ENCODE results near the gene ZGLP1.
"Not testable (repeated sequence)": the region's sequence is repeated elsewhere in the genome, so short reads cannot be mapped to it uniquely, and the experiment has no call there.

ZGLP1 gene

DNA sequence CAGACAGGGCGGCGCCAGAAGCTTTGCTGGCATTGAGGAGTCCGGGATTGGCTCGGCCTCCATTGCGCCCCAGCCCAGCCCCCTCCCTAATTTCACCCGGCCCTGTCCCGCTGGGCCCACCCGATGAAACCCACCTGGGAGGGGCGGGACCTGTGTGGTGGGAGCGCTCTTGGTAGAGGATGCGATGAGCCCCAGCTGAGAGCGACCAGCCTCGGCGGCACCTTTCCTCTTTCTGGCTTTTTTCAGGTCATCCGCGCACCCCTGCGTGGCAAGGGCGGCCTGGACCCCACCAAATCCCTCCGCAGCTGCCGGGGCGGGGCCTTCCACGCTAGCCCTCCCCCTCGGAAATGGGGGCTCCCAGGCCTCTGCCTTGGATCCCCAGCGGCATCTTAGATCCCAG, at the start of gene ZGLP1:
Gene ZGLP1 (minus strand): TSS at position 393 of the 400 bp plus-strand sequence.
- DNase-seq, result no peak

DNA sequence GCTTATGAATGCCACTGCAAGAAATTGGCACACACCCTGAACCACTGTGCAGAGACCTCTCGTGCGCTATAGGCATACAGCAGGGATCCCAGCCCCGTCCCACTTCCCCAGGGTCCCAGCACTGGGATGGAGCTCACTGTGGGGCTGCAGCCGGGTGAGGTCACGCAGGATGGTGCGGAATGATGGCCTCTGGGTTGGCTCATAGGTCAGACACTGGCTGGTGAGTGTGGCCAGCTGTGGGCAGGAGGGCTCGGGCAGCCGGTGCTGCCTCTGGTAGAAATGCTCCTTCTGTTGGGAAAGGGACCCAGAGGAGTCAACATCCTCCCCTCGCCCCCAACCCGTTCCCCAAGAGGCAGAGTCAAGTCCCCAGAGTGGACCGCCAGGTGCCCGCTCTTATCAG, 46.8 kb upstream of the ZGLP1 start:
- no peak for DNase-seq

DNA sequence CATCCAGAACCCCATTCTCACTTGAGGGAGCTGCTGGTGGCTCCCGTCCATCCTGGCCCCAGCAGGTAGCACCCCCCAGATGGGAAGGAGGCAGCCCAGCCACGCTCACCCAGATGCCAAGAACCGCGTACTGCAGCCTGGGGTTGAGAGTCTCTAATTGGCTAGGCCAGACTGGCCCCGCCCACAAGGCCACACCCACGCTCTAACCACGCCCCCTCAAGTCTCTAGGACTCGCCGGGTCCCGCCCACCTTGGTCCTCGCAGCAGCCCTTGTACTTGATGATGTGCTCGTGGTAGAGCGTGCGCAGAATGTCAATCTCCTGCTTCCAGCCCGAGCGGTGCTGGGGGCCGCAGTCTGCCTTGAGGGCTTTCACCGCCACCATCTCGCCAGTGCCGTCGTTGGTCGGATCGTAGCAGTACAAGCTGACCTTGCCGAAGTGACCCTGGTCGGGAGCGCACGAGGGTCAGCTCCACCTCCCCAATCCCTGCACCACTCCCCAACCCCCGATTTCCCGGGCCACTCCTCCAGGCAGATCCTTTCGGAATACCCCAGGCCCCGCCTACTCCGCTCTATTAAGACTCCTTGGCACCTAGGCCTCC, 44.3 kb upstream of the ZGLP1 start:
- DNase-seq, result no peak

DNA sequence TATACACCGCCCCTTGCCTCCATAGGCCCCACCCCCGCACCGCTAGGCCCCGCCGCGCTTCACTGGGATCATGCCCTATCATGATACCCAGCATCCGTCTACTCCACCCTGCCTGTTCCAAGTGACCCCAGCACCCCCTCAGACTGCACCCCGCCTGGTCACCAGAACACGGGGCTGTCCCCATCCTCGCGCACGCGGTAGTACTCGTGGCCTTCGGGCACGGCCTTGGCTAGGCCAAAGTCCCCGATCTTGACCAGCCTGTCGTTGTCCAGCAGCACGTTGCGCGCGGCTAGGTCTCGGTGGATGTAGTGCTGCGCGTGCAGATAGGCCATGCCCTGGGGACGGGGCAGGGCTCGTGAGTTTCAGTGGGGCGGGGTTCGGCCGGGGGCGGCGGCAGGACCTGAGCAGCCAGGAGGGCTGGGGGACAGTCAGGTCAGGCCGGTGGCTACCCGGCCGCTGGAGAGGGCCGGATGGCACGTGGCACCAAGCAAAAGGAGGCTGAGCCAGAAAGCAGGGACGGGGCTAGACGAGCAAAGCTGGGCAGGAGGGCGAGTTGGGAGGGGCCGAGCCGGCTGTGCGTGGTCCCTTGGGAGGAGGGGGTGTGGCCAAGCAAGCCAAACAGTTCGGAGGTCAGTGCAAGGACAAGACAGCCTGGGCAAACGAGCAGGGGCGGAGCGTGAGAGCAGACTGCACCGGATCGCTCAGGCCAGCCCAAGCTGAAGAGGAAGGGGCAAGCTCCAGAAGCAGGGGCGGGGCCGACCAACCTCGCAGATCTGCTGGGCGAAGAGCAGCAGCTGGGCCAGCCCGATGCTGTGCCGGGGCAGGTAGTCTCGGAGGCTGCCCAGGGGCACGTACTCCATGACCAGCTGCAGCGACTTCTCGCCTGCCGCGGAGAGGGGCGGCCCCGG, 43.4 kb upstream of the ZGLP1 start:
- DNase-seq, result no peak

DNA sequence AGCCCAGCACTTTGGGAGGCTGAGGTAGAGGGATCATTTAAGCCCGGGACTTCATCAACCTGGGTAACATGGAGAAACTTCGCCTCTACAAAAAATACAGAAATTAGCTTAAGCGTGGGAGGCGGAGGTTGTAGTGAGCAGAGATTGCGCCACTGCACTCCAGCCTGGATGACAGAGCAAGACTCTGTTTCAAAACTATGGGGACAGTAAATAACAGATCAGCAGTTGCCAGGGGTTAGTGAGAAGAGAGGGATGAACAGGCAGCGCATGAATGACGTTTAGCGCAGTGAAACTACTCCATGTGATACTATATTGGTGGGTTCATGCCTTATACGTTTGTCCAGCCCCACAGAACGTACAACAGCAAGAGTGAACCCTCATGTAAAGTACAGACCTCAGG, 36.9 kb upstream of the ZGLP1 start:
- DNase-seq, result no peak

DNA sequence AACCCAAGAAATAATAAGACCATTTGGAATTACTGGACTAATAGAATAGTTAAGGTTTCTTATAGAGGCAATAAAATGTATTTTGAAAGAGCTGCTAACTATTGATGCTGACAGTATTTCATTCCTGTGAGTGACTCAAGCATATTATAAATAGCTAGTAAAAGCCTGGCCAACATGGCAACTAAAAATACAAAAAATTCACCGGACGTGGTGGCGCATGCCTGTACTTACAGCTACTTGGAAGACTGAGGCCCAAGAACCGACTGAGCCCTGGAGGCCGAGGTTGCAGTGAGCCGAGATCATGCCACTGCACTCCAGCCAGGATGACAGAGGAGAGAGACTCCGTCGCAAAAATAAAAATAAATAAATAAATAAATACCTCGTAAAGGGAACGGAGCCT, 35.2 kb upstream of the ZGLP1 start:
- no peak for DNase-seq

DNA sequence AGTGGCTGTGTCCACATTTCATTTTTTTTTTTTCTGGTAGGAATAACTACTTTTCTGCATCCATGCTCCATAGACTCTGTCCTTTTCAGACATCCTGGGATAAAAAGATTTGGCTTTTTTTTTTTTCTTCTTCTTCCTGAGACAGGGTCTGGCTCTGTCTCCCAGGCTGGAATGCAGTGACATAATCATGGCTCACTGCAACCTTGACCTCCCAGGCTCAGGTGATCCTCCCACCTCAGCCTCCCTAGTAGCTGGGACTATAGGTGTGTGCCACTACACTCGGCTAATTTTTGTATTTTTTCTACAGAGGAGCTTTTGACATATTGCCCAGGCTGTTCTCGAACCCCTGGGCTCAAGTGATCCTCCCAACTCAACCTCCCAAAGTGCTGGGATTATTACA, 33.9 kb upstream of the ZGLP1 start:
- no peak for DNase-seq

DNA sequence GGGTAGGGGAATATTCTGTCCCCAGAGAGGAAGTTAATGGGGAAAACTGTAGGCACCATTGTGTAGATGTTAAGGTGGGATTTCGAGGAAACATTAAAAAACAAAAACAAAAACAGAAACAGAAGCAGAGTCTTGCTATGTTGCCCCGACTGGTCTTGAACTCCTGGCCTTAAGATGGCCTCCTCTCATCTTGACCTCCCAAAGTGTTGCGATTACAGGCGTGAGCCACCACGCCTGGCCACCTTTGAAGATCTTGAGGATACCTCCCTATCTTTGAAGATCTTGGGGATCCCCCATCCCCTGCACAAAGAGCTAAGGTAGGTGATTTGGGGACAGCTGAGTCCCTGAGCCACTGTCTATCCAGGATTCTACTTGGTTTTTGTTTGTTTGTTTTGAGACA, 30.4 kb upstream of the ZGLP1 start:
- no peak for DNase-seq

DNA sequence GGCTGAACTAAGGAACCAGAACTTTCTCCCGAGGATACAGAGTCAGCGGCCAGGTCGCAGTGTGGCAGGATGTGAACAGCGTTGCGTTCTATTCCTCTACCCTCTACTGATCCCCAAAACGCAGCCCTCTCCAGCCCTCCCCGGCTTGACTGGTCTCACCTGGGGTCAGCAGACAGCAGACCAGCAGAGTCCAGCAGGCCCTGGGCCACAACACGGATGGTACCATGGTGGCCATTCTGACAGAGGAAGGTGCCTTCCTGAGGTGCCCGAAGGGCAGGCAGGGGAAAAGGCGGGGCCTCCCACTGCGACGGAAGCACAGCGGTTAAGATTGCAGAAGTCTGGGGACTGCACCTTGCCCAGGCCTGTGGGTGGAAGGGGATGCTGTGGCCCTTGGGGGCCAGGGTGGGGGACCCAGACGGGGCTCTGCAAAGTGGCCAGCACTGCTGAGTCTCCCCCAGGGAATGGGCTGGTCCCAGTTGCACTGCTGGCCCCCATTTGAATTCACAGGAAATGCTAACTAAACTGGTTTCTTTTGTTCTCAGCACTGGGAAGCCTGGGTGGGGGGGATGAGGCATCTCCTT, 29.9 kb upstream of the ZGLP1 start, which contains the start of gene ICAM3:
Gene ICAM3 (minus strand): TSS at position 245 of the 581 bp plus-strand sequence. CDS start 10 bp downstream, at position 235.
- no peak for DNase-seq

DNA sequence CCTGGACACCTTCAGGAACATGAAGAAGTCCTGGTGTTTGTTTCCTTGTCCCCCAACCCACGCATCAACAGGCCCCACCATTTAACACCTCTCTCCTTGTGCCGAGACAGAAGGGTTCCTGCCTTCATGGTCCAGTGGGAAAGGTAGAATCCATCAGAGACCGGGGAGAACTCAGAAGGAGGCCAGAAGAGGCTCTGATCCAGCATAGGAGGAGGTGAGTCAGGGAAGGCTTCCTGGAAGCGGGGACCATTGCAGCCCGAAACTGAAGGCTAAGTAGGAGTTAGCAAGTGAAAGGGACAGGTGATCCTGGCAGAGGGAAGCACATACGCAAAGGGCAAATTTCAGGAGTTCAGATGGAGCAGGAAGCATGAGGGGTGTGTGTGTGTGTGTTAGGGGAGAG, 29.3 kb upstream of the ZGLP1 start:
- no peak for DNase-seq

DNA sequence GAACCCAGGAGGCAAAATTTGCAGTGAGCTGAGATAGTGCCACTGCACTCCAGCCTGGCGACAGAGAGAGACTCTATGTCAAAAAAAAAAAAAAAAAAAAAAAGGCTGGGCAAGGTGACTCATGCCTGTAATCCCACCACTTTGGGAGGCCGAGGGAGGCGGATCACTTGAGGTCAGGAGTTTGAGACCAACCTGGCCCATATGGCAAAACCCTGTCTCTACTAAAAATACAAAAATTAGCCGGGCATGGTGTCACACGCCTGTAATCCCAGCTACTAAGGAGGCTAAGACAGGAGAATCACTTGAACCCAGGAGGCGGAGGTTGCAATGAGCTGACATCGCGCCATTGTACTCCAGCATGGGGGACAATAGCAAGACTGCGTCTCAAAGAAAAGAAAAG, 27.1 kb upstream of the ZGLP1 start:
- DNase-seq, result not testable (repeated sequence)

DNA sequence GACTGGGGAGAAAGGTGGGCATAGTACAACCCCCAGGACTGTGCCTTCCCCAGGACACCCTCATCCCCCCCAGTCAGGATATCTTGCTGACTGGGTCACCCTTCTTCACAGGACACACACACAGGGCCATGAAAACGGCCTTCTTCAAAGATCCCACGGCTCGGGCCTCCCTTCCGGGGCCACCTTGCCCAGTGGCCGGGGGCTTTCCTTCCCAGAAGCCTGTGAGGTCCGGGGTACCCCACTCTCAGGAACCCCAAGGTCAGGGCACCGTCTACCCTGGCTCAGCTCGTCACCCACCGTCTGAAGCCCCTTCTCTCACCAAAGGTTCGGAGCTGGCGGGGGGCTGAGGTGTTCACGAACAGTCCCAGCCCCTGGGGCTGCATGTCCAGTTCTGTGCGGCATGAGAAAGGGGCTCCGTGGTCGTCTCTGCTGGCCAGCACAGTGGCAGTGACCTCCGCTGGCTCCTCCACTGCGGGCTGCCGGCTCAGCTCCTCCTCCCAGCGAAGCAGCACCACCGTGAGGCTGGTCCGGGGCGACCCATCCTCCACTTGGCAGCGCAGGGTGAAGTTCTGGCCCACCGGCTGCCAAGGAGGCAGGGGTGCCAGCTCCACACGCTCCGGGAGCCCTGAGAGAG, 25.9 kb upstream of the ZGLP1 start:
- DNase-seq, result no peak

DNA sequence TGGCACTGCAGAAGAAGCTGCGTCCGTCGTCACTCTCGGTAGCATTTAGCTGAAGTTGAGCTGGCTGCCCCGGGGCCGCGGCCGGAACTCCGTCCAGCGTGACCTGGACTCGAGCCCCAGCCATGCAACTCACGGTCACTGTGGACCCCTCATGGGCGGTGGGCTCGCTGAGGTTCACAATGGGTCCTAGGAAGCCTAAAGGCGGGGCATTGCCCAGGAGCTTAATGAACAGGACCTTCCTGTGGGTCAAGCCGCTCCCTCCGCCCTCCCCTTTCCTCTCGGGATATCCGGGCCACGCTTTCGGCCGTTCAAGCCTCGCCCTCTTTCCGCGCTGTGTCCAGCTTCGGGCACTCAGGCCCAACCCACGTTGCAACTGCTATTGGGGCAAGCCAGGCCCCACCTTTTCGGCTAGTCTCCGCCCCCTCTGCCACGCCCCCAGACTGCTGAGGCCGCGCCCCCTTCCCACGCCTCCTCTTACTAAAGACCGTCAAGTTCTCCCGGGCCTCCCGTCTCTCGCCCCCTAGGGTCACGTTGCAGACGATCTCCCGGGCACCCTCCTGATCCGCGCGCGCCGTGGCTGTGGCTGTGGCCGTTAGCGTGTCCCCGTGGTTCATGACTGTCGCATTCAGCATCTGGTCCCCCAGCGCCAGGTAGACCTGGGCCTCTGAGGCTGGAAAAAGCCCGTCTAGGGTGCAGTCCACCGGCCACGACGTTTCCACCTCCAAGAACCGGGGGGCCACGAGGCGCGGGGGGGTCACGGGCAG, 25.2 kb upstream of the ZGLP1 start:
- DNase-seq, result peak; percentile 64

DNA sequence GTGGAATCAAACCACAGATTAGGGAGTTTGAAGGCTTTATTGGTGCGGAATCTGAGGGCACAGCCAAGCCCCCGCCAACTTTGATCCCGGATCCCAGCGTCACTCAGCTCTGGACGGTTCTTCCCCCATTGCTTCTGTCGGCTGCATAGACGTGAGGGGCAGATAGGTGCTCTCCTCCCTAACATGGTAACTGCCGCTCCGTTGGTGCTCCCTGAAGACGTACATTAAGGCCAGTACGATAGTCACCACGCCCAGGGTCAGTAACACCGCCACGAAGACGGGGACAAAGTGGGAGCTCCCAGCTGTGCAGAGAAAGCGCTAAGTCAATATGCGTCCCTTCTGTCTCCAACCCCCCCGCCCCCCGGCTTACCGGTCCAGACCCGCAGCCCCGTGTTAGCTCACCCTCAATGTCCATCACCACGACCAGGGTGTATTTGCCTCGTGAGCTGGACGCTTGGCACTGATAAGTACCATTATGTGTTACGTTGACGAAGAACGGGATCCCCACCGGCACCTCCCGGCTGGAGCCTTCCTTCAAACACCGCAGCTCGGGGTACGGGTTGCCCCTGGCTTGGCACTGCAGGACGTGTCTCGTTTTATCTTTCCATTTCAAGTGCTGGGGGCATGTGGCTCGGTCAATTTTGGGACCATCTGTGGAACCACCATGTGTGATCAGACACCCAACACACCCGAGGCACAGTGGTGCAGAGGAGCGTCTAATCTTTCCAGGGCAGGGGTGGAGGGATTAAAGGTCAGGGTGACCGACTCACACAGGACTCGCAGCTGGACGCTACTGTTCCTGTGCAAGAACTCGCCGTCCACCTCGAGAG, 24.4 kb upstream of the ZGLP1 start:
- DNase-seq, result peak; percentile 11

DNA sequence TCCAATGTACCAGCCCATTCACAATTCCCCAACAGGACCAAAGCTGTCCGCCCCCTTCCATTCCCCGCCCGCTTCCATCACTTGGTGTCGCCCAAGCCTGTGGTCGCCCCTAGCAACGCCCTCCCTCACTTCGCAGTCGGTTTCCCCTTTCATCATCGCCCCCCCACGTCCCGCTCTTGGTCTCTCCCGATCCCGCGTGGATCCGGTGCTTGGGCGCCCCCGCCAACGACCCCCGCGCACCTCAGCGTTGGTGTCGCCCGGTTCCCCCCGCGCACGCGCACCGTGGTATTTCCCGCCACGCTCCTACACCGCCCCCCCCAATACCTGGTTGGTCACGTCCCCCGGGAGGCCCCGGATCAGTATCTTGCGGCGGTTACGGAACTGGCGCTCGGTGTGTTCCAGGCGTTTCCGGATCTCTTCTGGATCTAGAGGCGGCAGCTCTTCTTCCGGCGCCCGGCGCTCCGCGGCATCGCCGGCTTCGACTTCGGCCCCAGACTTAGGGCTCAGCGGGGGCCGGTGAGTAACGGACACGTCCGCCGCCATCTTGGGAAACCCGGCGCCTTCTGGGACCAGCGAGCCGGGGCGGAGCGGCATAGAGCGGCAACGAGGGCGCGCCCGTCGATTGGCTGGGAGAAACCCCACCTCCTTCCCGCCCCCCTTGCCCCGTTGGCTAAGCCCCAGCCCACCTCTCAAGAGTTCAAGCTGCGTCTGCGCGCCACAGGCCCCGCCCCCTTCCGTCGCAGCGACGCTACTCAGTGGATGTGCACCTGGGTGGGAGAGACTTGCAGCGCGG, 23.5 kb upstream of the ZGLP1 start, which contains the start of gene RAVER1:
Gene RAVER1 (minus strand): TSS at position 565 of the 793 bp plus-strand sequence. CDS start 22 bp downstream, at position 543.
- DNase-seq, result peak; percentile 97

DNA sequence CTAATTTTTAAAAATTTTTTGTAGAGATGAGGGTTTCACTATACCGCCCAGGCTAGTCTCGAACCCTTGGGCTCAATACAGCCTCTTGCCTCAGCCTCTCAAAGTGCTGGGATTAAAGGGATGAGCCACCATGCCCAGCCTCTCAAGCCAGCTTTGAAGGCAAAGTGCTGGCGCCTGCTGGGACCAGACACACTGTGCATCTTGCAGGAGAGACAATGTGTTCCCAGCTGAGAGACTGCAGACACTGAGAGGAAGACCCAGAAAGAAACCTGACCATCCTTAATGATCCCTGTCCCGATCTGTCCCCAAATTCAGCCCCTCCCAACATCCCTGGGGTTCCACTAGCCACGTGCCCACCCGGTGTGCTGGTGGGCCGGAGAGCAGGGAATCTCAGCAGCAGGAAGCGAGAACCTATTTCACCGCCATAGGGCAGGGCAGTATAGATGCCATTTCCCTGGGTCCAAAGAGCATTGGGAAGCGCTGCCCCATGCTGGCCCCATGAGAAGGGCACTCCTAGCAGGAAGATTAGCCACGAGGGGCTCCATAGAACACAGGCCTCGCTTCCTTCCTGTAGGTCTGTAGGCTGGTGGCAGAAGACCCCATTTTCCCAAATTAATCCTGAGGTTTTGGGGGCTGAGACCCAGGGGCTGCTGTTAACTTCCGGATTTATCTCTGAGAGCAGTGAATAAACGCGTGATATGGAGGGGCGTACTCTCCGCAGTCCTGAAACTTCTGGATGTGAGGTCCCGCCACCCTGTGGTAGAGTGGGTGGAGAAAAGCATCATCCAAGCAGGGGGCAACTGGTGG, 22.7 kb upstream of the ZGLP1 start:
- no peak for DNase-seq

DNA sequence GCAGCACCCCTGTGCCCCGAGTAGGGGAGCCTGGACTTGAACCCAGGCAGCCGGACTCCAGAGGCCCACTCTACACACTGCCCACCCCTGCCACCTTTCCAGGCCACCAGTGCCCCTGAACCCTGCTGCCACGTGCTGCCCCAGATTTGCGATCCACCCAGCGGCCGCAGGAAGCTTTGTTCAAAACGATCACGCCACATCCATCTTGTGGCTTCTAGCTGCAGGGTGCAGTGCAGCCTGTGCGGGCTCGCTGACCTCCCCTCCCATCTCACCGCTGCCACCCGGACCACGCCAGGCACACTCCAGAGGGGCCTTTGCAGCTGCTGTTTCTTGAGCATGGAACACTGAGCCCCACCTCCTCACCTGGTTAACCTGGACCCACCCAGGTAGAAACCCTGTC, 19.9 kb upstream of the ZGLP1 start:
- no peak for DNase-seq

DNA sequence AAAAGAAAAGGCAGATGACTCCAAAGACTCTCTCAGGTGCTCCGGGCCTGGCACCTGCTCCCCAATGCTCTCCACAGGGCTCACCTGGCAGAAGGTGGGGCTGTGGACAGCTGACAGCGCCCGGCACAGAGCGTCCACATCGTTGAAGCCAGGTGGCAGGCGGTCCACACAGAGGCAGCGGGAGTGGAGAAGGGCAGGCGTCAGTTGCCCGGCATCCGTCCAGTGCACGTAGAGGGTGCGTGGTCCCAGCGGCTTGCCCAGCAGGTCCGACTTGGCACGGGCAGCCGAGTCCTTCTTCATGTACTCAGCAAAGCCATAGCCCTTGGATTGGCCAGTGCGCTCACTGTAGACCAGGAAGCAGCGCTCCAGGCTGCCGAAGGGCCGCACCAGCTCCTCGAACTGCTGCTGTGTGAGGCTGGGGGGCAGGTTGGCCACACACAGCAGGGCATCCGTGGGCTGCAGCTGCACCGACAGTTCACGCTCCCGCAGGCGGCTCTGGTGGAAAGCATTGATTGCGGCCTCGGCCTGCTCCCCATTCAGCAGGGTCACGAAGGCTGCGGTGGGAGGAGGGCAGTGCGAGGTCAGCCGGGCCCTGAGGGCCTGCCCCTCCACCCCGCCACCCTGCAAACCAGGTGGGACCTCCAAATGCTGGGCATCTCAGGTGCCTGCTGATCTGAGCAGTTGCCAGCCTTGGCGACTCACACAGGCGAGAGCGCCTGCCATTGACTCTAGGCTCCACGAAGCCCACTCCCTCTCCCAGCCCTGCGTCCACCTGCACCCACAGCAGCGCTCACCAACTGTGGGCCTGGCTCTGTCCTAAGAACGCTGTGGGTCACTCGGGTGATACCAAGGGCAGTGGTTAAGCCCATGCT, 19.2 kb upstream of the ZGLP1 start:
- DNase-seq, result no peak

DNA sequence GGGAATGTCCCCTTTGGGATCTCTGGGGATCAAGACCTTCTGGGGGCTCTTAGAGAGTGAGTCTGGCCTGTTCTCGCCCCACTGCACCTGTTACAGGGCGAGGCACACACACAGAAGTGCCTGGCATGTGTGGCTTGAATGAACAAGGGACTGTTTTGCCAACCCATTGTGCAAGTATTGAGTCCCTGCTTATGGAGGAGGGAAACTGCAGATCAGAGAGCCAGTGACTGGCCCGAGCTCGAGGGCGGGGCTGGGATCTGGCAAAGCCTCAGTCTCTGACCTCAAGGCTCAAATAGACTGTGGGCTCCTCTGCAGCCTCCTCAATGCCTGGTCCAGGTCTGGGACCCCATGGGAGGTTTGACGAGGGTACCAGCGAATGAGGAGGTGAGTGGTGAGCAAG, 18.2 kb upstream of the ZGLP1 start:
- DNase-seq, result no peak
